Embryonic facial prominence (tissue), 1 donor: Measurements from ENCODE around the gene FAM168B.
"Not testable (repeated sequence)": the region's sequence is repeated elsewhere in the genome, so short reads cannot be mapped to it uniquely, and the experiment has no call there.

ENCODE experiments used
- DNase-seq: peaks from one replicate; pipeline ENCODE4 v3.0.0-alpha.2; 2016; ENCODE audit errors: extremely low spot score

FAM168B gene

DNA sequence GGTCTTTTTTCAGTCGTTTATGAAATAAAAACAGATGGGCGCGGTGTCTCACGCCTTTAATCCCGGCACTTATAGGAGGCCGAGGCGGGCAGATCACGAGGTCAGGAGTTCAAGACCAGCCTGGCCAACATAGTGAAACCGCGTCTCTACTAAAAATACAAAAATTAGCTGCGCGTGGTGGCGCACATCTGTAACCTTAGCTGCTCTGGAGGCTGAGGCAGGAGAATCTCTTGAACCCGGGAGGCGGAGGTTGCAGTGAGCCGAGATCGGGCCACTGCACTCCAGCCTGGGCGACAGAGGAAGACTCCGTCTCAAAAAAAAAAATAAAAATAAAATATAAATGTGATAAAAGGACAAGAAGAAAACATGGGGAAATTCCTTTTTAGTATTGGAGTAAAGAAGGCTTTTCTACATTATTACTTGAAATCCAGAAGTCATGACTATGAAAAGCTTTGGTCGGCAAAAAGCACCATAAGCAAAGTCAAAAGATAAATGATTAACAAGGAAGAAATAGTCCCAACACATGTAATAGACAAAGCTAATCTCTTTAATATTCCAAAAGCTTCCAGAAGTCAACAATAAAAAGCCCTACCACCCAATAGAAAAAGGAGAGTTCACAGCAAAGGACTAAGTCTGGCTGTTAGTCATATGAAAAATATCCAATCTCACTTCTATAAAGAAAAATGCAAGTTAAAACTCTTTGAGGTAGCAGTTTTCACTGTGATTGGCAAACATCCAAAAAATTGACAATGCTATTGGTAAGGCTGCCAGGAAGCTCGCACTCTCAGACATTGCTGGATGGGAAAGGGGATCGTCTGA is 1.4 kb upstream of the FAM168B start:
- DNase-seq, result no peak

DNA sequence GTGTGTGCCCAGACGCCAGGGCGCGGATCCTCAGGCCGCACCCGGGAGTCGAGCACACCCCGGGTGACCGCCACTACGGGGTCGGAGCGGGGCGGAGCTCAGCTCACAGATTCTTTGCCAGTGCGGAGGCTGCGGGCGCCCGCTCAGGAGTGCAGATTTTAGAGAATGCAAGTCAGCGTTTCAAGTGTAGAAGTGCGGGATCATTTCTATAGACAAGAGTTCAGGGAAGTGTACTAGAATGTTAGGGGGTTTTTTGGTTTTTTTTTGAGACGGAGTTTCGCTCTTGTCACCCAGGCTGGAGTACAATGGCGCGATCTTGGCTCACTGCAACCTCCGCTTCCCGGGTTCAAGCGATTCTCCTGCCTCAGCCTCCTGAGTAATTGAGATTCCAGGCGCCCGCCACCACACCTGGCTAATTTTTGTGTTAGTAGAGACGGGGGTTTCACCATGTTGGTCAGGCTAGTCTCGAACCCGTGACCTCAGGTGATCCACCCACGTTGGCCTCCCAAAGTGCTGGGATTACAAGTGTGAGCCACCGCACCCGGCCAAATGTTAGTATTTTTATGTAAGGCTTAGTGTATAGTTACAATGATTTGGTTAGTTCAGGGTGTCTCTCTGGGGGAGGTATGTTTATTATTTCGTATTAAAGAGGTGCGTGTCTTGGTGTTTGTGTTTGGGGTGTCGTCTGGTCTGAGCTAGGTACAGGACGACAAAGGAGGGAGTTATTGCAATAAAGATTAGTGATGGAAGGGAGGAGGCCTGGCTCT is 619 bp upstream of the FAM168B start:
- DNase-seq, result no peak

GRCh38 chr2:131092458-131093005 is 728 bp downstream of the FAM168B start:
- no peak for DNase-seq

GRCh38 chr2:131085646-131086045 is 7.6 kb downstream of the FAM168B start:
- DNase-seq, result no peak

GRCh38 chr2:131081190-131081589 is 12.1 kb downstream of the FAM168B start:
- DNase-seq, result no peak

DNA sequence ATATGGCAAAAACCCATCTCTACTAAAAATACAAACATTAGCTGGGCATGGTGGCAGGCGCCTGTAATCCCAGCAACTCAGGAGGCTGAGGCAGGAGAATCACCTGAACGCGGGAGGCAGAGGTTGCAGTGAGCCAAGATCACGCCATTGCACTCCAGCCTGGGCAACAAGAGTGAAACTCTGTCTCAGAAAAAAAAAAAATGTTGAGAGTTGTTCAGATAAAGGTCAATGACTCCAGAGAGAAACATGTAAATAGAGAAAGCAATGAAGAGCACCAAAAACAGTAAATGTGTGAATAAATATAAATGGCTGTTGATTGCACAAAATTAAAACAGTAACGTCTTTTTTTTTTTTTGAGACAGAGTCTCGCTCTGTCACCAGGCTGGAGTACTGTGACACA is 13.3 kb downstream of the FAM168B start:
- not testable (repeated sequence) for DNase-seq

DNA sequence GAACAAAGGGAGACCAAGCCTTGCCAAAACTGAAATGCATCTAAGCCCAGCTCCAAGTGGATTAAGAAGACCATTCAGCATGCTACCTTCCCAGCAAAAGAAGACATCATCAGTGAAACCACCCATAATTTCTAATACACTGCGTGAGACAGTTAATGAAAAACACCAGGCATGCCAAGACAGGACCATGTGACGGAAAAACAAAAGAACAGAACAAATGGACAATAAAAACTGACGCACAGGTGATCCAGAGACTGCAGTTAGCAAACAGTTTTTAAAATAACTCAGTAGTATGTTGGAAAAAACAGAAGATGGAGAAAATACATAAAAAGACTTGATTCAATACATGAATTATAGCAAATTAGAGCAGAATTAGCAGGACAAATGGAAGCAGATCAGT is 15.3 kb downstream of the FAM168B start:
- no peak for DNase-seq

DNA sequence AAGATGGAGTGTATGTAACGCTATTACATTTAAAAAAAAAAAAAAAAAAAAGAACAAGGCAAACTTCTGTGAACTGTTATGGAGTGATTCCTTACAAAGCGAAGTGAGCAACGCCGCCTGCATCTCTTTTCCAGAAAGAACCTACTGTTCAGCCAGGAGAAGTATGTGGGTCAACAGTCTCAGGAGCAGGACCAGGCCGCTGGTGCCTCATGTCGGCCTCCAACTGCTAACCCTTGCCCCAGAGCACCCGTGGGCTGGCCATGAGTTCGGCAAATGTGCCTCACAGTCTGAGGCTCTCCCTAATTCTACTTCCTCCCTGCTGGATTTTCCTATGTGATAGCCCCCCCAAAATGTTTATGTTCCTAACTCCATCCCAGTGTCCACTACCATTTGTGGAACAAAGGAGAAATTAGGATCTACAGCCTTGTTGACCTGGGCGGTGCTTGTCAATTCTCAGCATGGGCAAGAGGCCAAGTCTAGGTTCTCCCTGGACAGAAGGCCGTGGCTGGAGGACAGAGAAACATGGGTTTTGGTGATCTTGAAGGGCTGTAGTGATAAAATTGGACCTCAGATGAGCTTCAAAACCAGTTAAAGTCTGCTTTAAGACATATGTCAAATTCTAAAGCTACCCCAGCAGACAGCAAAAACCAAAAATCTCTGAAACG is 15.9 kb downstream of the FAM168B start:
- DNase-seq, result no peak

- DNase-seq, result no peak
Measured at GRCh38 chr2:131076707-131077106, 16.6 kb downstream of the FAM168B start.

DNA sequence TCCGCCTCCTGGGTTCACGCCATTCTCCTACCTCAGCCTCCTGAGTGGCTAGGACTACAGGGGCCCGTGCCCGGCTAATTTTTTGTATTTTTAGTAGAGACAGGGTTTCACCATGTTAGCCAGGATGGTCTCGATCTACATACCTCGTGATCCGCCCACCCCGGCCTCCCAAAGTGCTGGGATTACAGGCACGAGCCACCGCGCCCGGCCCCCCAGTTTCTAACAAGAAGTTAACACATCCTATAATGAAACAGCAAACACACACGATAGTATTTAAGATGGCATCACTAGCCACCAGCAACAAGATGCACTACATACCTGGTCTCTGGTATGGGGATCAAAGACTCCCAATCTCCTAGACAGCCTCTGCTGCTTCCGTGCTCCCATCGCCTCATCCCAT is 17.7 kb downstream of the FAM168B start:
- not testable (repeated sequence) for DNase-seq

- DNase-seq, result not testable (repeated sequence)
Measured at GRCh38 chr2:131068172-131068571, 25.1 kb downstream of the FAM168B start.

DNA sequence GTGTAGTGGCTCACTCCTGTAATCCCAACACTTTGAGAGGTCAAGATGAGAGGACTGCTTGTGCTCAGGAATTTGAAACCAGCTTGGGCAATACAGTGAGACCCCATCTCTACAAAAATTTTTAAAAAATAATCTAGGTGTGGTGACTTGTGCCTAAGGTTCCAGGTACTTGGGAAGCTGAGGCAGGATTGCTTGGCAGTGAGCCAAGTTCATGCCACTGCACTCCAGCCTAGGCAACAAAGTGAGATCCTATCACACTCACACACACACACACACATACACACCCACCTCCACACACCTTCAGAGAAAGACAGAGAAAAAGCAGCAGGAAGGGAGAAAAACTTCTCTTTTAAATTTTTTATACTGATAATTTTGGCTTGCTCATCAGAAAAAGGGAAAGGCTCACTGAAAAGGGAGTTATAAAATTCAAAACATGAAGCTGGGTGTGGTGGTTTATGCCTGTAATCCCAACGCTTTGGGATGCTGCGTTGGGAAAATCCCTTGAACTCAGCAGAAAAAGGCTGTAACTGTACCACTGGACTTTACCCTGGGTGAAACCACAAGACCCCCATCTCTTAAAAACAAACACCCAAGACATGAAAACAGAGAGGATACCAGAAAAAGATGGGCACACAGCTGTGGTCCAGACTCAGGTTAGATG is 25.7 kb downstream of the FAM168B start:
- DNase-seq, result no peak

GRCh38 chr2:131064589-131065512 is 28.4 kb downstream of the FAM168B start:
- no peak for DNase-seq

DNA sequence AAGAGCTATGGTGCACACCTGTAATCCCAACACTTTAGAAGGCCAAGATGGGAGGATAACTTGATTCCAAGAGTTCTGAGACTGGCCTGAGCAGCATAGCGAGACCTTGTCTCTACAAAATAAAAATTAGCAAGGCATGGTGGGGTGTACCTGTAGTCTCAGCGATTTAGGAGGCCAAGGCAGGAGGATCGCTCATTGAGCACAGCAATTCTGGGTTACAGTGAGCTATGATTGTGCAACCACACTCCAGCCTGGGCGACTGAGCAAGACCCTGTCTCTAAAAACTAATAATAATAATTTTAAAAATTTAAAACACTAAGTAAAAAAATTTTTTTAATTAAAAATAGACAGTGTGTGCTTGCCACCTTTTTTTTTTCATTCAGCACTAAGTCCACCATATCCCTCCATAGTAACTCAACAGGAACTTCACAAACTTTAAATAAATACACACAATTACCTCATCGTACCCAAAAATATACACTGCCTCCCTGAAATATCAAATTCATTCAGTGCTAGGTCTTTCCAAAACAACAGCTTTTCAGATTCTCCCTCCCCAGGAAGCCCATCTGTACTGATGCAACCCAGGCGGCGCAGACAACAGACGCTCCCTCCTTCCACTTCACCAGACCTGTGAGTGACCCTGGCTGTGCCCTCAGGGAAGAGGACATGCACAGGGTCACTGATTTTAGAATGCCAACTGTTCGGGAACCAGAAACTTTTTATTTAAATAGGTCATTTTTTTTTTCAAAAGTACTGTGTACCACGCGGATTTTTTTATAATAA is 29.6 kb downstream of the FAM168B start:
- no peak for DNase-seq

DNA sequence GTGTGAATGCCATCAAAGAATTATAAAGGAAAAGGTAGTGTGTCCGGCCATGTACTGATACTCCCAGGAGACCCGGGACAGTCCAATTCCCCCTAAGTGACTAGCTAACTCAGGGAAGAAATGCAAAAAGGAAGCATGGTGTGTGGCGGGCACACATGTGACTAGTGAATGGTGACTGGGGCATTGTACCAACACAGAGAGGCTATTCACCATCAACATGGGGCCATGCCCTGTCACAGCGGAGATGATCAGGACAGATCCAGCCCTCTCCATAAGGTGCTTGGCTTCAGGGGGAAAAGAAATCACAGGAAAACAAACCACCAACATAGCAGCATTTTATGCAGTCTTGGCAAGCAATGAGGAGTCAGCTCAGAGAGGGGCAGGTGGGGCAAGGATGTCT is 34.3 kb downstream of the FAM168B start:
- DNase-seq, result no peak

DNA sequence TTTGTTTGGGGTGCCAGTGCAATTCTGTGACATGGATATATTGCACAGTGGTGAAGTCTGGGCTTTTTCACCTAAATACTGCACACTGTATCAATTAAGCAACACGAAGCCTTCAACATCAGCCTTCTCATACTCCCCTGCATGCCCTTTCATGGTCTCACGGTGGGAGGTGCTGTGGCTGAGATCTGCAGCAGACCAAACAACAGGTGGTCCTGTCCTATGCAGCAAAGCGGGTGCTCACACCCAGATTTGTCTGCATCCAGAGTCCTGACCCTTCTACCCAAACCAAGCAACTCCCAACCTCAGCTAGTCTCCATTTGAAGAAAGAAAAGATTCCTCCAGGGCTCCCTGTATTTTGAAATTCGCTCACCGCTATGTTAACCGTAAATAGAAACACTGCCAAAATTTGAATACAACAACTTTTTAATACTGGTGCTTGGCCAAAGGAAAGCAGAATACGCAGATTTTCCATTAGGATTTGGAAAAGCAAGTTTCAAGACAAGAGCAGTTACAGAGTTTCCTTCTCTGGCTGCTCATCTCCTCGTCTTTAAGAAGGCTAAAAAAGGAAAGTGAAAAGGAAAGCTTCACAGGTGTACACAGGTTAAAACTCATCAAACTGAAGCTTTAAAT is 34.9 kb downstream of the FAM168B start:
- no peak for DNase-seq

GRCh38 chr2:131056932-131057287 is 36.4 kb downstream of the FAM168B start:
- DNase-seq, result no peak

- DNase-seq, result no peak
Measured at GRCh38 chr2:131056204-131056931, 36.9 kb downstream of the FAM168B start.
